Stimulated activated CD4-positive, alpha-beta T cell treated with anti-CD3 and anti-CD28 coated beads, Interleukin-4, amount 100 ng/mL, for 4 hours (primary cell): ENCODE measurements around the gene TTC34.

Experiments used
- DNase-seq, 2 experiments: peaks; one replicate each; pipeline ENCODE4 v3.0.0-alpha.2; 2020

Gene TTC34

GRCh38 chr1:2601721-2602303, 199.7 kb downstream of the TTC34 start:
- DNase-seq, result no peak

GRCh38 chr1:2598329-2598931, 203.1 kb downstream of the TTC34 start:
- DNase-seq, result no peak

GRCh38 chr1:2597441-2598328, 203.8 kb downstream of the TTC34 start:
- DNase-seq, result no peak

- DNase-seq, result no peak
Observed at GRCh38 chr1:2596530-2597333, 204.8 kb downstream of the TTC34 start.

- DNase-seq, result no peak
Observed at GRCh38 chr1:2595812-2596529, 205.5 kb downstream of the TTC34 start.

GRCh38 chr1:2595261-2595811, 206.2 kb downstream of the TTC34 start:
- DNase-seq, result no peak

- no peak for DNase-seq
Observed at GRCh38 chr1:2594641-2595131, 206.8 kb downstream of the TTC34 start.

- no peak for DNase-seq
Observed at GRCh38 chr1:2594001-2594640, 207.4 kb downstream of the TTC34 start.

GRCh38 chr1:2593251-2593878, 208.1 kb downstream of the TTC34 start:
- DNase-seq, result no peak

GRCh38 chr1:2592672-2593071, 208.8 kb downstream of the TTC34 start:
- no peak for DNase-seq

GRCh38 chr1:2591581-2592261, 209.8 kb downstream of the TTC34 start:
- DNase-seq, result no peak

- DNase-seq, result no peak
Observed at GRCh38 chr1:2591233-2591580, 210.3 kb downstream of the TTC34 start.

- DNase-seq, result no peak
Observed at GRCh38 chr1:2590233-2591141, 211.0 kb downstream of the TTC34 start.

GRCh38 chr1:2589431-2590232, 211.9 kb downstream of the TTC34 start:
- no peak for DNase-seq

- DNase-seq, result no peak
Observed at GRCh38 chr1:2588661-2589430, 212.6 kb downstream of the TTC34 start.

- no peak for DNase-seq
Observed at GRCh38 chr1:2587860-2588571, 213.5 kb downstream of the TTC34 start.
